Measurements from ENCODE around the gene NCAN.

The NCAN gene

GRCh38 chr19:19274146-19274545 lies 62.4 kb downstream of the NCAN start:
- Histone ChIP-seq H3K4me3 (no peak overlapping the region), H3K27ac (no peak overlapping the region)

- Histone ChIP-seq H3K4me3 (no peak overlapping the region), H3K27ac (no peak overlapping the region)
Observed at GRCh38 chr19:19274716-19275565, 63.2 kb downstream of the NCAN start.

- Histone ChIP-seq H3K4me3 (no peak overlapping the region), H3K27ac (no peak overlapping the region)
Observed at GRCh38 chr19:19276386-19276785, 64.6 kb downstream of the NCAN start.

GRCh38 chr19:19276851-19277250 lies 65.1 kb downstream of the NCAN start:
- Histone ChIP-seq H3K4me3 (no peak overlapping the region), H3K27ac (no peak overlapping the region)

- no peak overlapping the region for H3K4me3 ChIP-seq
- no peak overlapping the region for H3K27ac ChIP-seq
Observed at GRCh38 chr19:19278315-19278714, 66.6 kb downstream of the NCAN start.

GRCh38 chr19:19279062-19279612 lies 67.4 kb downstream of the NCAN start:
- no peak overlapping the region for H3K4me3 ChIP-seq

GRCh38 chr19:19279853-19280252 lies 68.1 kb downstream of the NCAN start:
- Histone ChIP-seq H3K27ac (no peak overlapping the region), H3K4me3 (no peak overlapping the region)

More at GRCh38 chr19:19279062-19279612, 67.4 kb downstream of the NCAN start:
- no peak overlapping the region for H3K27ac ChIP-seq

- Histone ChIP-seq H3K27ac (no peak overlapping the region), H3K4me3 (no peak overlapping the region)
Observed at GRCh38 chr19:19280561-19280960, 68.8 kb downstream of the NCAN start.

GRCh38 chr19:19285686-19286085 lies 73.9 kb downstream of the NCAN start:
- no peak overlapping the region for H3K4me3 ChIP-seq
- H3K27ac ChIP-seq, result no peak overlapping the region

GRCh38 chr19:19292607-19293006 lies 80.8 kb downstream of the NCAN start:
- no peak overlapping the region for H3K4me3 ChIP-seq
- no peak overlapping the region for H3K27ac ChIP-seq

GRCh38 chr19:19294914-19295313 lies 83.2 kb downstream of the NCAN start:
- H3K27ac ChIP-seq, result no peak overlapping the region
- no peak overlapping the region for H3K4me3 ChIP-seq

GRCh38 chr19:19296953-19297689 lies 85.4 kb downstream of the NCAN start:
- H3K27ac ChIP-seq, result no peak overlapping the region
- no peak overlapping the region for H3K4me3 ChIP-seq

- no peak overlapping the region for H3K4me3 ChIP-seq
- H3K27ac ChIP-seq, result no peak overlapping the region
Observed at GRCh38 chr19:19297759-19298158, 86.0 kb downstream of the NCAN start.

GRCh38 chr19:19300613-19301012 lies 88.9 kb downstream of the NCAN start:
- no peak overlapping the region for H3K27ac ChIP-seq
- H3K4me3 ChIP-seq, result no peak overlapping the region

All from skin epidermis (tissue), 12 donors.